Measurements from ENCODE around the gene S100G.

- TF ChIP-seq EZH2 (optimal IDR thresholded peaks at IDR 0.05; ENCODE audit: low read depth, low read length) (no peak), EZH2phosphoT487 (IDR thresholded peaks at IDR 0.05; ENCODE audit: low read length) (no peak)
- TF ChIP-seq, protein P1, sequence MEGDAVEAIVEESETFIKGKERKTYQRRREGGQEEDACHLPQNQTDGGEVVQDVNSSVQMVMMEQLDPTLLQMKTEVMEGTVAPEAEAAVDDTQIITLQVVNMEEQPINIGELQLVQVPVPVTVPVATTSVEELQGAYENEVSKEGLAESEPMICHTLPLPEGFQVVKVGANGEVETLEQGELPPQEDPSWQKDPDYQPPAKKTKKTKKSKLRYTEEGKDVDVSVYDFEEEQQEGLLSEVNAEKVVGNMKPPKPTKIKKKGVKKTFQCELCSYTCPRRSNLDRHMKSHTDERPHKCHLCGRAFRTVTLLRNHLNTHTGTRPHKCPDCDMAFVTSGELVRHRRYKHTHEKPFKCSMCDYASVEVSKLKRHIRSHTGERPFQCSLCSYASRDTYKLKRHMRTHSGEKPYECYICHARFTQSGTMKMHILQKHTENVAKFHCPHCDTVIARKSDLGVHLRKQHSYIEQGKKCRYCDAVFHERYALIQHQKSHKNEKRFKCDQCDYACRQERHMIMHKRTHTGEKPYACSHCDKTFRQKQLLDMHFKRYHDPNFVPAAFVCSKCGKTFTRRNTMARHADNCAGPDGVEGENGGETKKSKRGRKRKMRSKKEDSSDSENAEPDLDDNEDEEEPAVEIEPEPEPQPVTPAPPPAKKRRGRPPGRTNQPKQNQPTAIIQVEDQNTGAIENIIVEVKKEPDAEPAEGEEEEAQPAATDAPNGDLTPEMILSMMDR (IDR thresholded peaks at IDR 0.05; ENCODE audit: low read length), result no peak
Observed at GRCh38 chrX:16633754-16634153, 16.2 kb upstream of the S100G start.

Measured in MM.1S (cell line).